Omental fat pad (tissue), 4 donors: ENCODE data around the gene HSF2BP. TPM values are rescaled to one million over a fixed set of nuclear protein-coding genes. Genes with fewer than 3 reads are reported as not detected.

Source experiments
- ATAC-seq: fragments of 150-250 bp; one replicate; pipeline ENCODE4 v1.9.1; 2016; ENCODE audit warnings: mild to moderate bottlenecking, moderate library complexity; ENCODE audit not compliant: low FRiP score
- DNase-seq: peaks from one replicate; pipeline ENCODE4 v3.0.0-alpha.2; 2019; ENCODE audit warnings: low spot score
- total RNA-seq, 4 donors: library from RNA; depleted of rRNA; stranded (reverse); fragments of >200 nt; gene quantifications; one replicate each; pipeline ENCODE4 v1.1.0, GENCODE V29; 2016
- TF ChIP-seq, protein P1 (sequence below), 3 donors: fragments of 450-650 bp; IDR thresholded peaks; one replicate each; pipeline ENCODE4 v1.5.1; 2016 to 2017; ENCODE audit warnings: antibody characterized with exemption in 3 of 3, mild to moderate bottlenecking in 3 of 3, moderate library complexity in 2 of 3

HSF2BP gene
- 1 to 10 TPM in 2 of 4 donors, under 1 TPM in 1, not detected in 1; 0.94 to 1.6 (median 1.1) TPM for total RNA-seq

DNA sequence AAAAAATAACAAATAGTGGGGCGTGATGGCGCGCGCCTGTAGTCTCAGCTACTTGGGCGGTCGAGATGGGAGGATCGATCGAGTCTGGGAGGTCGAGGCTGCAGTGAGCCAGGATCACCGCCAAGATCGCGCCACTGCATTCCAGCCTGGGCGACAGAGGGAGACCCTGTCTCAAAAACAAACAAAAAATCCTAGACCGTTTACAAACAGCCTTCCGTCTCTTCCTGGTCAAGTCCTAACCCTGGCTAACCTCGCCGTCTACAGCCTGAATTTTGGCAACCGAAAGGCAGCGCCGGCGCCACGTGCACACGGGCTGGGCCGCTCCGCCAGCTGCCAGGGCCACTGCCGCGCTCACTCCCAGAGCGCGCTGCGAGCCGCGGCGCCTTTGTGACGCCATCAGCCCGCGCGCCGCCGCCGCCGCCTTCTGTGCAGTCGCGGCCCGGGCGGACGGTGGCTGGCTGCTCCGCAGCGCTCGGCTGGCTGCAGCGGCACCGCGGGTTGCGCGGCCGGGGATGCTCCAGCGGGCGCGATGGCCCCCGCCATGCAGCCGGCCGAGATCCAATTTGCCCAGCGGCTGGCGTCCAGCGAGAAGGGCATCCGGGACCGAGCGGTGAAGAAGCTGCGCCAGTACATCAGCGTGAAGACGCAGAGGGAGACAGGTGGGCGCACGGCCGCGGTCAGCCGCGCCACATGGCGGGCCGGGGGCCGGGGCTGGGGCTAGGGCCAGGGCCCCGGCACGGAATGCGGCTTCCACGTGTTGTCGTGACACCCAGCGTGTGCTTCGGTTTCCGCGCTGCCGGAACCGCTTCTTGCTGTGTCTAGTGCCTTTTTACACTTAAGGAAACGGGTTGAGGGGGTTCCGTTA lies at the start of gene HSF2BP, which contains the start of gene RRP1B:
HSF2BP (minus strand) TSS at position 353 of the 865 bp plus-strand sequence. CDS start 1,392 bp downstream, outside the sequence.
RRP1B (plus strand) TSS at position 425 of the 865 bp plus-strand sequence; CDS start at position 530, 105 bp downstream.
- DNase-seq (peak; percentile 58), ATAC-seq (peak; percentile 82)
- TF ChIP-seq, protein P1, sequence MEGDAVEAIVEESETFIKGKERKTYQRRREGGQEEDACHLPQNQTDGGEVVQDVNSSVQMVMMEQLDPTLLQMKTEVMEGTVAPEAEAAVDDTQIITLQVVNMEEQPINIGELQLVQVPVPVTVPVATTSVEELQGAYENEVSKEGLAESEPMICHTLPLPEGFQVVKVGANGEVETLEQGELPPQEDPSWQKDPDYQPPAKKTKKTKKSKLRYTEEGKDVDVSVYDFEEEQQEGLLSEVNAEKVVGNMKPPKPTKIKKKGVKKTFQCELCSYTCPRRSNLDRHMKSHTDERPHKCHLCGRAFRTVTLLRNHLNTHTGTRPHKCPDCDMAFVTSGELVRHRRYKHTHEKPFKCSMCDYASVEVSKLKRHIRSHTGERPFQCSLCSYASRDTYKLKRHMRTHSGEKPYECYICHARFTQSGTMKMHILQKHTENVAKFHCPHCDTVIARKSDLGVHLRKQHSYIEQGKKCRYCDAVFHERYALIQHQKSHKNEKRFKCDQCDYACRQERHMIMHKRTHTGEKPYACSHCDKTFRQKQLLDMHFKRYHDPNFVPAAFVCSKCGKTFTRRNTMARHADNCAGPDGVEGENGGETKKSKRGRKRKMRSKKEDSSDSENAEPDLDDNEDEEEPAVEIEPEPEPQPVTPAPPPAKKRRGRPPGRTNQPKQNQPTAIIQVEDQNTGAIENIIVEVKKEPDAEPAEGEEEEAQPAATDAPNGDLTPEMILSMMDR (IDR thresholded peaks at IDR 0.05): no peak

DNA sequence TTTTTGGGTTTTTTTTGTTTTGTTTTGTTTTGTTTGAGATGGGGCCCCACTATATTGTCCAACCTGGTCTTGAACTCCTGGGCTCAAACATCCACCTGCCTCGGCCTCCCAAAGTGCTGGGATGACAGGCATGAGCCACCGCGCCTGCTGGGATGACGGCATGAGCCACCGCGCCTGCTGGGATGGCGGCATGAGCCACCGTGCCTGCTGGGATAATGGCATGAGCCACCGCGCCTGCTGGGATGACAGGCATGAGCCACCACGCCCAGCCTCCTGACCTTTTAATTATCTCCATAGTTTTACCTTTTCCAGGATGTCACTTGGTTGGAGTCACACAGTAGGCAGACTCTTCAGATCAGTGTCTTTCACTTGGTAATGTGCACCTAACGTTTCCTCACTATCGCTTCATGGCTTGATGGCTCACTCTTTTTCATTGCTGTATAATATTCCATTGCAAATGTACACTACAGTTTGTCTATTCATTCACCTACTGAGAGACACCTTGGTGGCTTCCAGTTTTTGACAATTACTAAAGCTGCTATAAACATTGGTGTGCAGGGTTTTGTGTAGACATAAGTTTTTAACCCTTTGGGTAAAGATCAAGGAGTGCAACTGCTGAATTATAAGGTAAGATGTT lies 49.6 kb upstream of the HSF2BP start:
- DNase-seq (no peak), ATAC-seq (no peak)
- TF ChIP-seq, protein P1 (IDR thresholded peaks at IDR 0.05): no peak

- no peak for DNase-seq
- TF ChIP-seq, protein P1 (IDR thresholded peaks at IDR 0.05): no peak
- no peak for ATAC-seq
Measured at GRCh38 chr21:43707462-43707861, 48.2 kb upstream of the HSF2BP start.

DNA sequence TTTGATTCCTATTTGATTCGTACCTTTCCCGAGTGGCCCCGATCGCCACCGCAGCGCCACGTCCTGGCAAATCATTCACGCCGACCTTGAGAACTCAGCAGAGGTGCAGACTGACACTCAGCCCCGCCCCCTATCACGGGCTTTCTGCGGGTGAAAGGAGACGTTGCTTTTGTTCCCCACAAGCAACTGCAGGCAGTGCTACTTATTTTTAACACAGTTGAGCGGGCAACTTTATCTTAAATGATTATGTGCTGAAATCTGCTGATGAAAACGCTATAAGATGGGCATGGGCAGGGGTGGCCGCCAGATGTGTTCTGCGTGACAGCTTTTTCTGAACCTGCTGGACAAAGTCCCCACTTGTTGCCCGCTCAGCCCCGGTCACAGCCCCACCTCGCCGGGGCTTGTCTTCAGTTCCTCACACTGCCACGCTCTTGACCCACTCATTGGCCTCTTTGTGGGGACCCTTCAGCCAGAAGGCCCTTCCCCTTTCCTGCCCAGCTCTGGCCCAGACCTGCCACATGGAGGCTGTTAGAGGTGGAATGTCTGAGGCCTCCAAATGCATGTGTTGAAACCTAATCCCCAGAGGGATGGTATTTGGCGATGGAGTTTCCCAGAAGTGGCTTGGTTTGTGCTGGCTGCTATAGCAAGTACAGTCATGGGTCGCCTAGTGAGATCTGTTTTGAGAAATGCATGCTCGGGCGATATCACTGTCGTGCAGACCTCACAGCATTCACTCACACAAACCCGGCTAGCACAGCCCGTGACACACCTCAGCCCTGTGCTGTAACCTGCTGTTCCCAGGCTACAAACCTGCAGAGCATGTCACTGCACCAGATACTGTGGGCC lies 44.0 kb upstream of the HSF2BP start:
- ATAC-seq: no peak
- DNase-seq: no peak
- TF ChIP-seq, protein P1 (IDR thresholded peaks at IDR 0.05): no peak

GRCh38 chr21:43702785-43703034 lies 43.4 kb upstream of the HSF2BP start:
- ATAC-seq: no peak
- TF ChIP-seq, protein P1 (IDR thresholded peaks at IDR 0.05): no peak
- DNase-seq: no peak

- DNase-seq (no peak), ATAC-seq (peak; percentile 22)
- TF ChIP-seq, protein P1 (IDR thresholded peaks at IDR 0.05): no peak
Measured at GRCh38 chr21:43701936-43702784, 42.9 kb upstream of the HSF2BP start.
